AG10803 (cell line): Measurements from ENCODE around the gene USP6.
A peak's percentile ranks its signal among the peaks of the same experiment; 100 is the strongest.

Experiments used
- DNase-seq: peaks from one replicate; pipeline ENCODE4 v3.0.0; 2010; ENCODE audit warnings: low read depth
- H3K4me3 ChIP-seq: 2 replicates; pipeline ENCODE4 v1.5.1; 2011; ENCODE audit warnings: mild to moderate bottlenecking, low read length, control low read depth
- TF ChIP-seq, protein P1 (sequence below): conservative IDR thresholded peaks from 2 replicates; pipeline ENCODE4 v1.5.1; 2011; ENCODE audit warnings: mild to moderate bottlenecking, low read length, control low read depth, inconsistent platforms

USP6 gene

DNA sequence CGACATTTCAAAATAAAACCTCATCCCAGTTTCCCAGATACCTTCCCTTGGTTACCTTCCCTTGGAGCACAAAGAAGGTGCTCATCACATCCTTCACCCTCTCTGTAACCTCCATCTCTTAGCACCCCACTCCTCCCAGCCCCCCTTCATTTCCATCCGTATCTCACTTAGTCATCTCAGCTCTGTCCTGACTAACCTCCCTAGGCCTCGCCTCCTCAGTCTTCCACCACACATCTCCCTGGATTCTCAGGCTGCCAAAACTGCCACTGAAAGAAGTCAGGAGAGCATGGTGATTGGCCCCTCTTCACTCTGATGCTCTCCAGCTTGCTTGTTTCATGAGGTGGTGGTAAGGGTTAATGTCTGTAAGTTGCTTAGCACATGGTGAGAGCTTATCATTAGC lies 35.2 kb upstream of the USP6 start:
- H3K4me3 ChIP-seq, result no peak overlapping the region
- TF ChIP-seq, protein P1, sequence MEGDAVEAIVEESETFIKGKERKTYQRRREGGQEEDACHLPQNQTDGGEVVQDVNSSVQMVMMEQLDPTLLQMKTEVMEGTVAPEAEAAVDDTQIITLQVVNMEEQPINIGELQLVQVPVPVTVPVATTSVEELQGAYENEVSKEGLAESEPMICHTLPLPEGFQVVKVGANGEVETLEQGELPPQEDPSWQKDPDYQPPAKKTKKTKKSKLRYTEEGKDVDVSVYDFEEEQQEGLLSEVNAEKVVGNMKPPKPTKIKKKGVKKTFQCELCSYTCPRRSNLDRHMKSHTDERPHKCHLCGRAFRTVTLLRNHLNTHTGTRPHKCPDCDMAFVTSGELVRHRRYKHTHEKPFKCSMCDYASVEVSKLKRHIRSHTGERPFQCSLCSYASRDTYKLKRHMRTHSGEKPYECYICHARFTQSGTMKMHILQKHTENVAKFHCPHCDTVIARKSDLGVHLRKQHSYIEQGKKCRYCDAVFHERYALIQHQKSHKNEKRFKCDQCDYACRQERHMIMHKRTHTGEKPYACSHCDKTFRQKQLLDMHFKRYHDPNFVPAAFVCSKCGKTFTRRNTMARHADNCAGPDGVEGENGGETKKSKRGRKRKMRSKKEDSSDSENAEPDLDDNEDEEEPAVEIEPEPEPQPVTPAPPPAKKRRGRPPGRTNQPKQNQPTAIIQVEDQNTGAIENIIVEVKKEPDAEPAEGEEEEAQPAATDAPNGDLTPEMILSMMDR, result no peak
- DNase-seq, result no peak

DNA sequence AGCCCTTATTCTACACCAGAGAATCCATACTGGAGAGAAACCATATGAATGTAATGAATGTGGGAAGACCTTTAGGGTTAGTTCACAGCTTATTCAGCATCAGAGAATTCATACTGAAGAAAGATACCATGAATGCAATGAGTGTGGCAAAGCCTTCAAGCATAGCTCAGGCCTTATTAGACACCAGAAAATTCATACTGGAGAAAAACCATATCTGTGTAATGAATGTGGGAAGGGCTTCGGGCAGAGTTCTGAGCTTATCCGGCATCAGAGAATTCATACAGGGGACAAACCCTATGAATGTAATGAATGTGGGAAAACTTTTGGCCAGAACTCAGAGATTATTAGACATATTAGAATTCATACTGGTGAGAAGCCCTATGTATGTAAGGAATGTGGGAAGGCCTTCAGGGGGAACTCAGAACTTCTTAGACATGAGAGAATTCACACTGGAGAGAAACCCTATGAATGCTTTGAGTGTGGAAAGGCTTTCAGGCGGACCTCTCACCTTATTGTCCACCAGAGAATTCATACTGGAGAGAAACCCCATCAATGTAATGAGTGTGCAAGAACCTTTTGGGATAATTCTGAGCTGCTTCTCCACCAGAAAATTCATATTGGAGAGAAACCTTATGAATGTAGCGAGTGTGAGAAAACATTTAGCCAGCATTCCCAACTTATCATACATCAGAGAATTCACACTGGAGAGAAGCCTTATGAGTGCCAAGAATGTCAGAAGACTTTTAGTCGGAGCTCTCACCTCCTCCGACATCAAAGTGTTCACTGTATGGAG lies 23.4 kb upstream of the USP6 start:
- no peak for DNase-seq
- H3K4me3 ChIP-seq, result no peak overlapping the region
- TF ChIP-seq, protein P1, result no peak

DNA sequence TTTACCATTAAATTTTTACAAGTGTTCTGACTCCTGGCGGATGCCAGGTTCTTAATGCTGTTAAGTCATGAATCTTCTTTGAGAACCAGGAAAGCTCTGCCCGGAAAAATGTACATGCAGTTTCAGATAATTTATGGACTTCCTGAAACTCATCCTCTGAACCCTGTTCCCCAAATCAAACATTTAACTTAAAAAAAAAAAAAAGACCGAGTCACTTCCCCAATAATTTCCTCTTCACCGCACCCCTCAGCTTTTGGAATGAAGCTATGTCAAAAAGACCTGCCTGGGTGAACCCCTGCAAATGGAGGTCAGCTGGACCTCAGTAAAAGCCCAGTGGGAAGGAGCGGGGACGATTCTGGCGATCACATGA lies 19.1 kb upstream of the USP6 start:
- DNase-seq, result no peak

DNA sequence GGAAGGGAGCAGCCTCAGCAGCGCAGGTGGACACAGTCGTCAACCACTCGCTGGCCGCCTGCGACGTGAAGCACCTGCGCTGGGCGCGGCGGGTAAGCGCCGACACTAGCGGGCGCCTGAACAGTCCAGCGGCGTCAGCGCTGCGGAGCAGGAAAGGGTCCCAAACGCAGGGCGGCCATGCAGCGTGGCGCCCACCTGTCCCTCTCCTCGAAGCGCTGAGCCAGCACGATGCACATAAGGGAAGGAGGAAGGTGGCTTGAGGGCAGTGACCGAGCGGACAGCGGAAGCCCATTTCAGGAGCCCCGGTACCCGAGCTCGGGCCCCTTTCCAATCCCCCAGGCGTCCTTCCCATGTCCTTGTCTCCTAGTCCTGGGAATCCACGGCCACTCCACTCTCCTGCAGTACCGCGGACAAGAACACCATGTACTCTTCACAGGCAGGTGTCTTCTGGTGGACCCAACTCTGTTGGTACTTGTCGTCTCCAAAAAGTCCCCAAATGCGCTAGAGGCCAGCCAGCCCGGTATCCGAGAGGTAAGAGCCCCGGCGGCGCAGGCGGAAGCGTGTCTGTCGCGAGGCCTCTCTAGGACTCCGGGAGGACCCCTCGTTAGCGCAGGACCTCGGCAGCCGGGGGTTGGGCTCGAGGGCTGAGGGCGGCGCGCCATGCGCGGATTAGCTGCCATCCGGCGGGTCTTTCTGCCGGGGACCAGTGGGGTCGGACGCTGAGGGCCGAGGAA lies 18.6 kb upstream of the USP6 start:
- H3K4me3 ChIP-seq, result no peak overlapping the region
- DNase-seq, result no peak
- TF ChIP-seq, protein P1, result no peak

More for the DNA sequence above, 19.1 kb upstream of the USP6 start:
- TF ChIP-seq, protein P1, result no peak
- H3K4me3 ChIP-seq, result no peak overlapping the region

DNA sequence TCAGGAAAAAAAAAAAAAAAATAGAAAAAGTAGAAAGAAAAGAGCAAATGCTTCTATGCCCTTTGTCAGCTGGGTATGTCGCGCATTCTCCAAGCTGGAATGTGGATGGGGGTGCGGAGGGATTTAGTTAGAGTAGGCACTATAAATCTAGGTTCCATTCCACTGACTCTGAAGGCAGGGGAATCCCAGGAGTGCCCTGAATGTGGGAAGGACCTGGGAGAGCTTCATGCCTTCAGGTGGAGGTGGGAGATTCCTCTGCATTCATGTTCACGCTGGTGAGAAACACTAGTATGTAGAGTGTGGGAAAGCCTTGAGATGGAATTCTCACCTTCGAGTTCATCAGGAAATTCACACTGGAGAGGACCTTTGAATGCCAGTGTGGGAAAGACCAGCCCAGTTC lies 16.6 kb upstream of the USP6 start:
- H3K4me3 ChIP-seq, result no peak overlapping the region
- DNase-seq, result no peak
- TF ChIP-seq, protein P1, result no peak

DNA sequence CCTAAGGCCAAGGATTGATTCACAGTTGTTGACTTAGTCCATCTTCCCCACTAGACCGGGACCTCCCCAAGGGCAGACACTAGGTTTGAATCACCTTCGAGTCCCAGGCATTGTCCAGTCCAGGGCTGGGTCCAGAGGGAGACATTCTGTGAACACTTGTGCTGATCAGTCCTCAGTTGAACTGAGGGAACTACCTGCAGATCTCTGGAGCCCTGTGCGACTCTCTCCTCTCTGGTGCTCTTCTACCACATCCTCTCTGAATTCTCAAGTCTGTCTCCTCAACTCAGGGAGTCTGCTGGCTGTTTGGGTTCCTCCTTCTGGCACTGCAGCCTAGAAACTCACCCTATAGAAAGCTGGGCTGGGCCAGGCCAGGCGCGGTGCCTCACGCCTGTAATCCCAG lies 15.0 kb upstream of the USP6 start:
- TF ChIP-seq, protein P1, result no peak
- no peak for DNase-seq
- no peak overlapping the region for H3K4me3 ChIP-seq

DNA sequence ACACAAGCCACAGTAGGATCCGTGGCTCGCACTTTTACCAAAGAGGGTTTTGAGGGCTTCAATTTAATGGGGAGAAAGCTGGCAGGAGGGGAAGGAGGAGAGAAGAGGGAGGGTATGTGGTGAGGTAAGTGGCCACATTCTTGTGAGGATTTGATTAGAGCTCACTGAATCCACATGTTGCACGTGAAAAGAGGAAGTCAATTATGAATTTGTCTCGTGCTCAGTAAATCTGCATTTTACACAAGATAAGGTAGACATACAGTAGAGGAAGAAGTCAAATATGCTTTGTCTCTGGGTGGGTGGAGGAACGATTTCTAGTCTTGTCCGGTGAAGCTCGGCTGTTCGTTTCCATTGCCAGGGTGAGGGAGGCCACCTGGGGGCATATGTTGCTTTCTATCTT lies 5.0 kb upstream of the USP6 start:
- peak overlapping the region; percentile 94 for H3K4me3 ChIP-seq
- TF ChIP-seq, protein P1, result no peak; the same call in 1 of the 2 replicates
- DNase-seq, result no peak
